GM20000 (cell line): ENCODE results near the gene PPEF2.

Experiments used
- DNase-seq: peaks from one replicate; pipeline ENCODE4 v3.0.0; 2012; ENCODE audit warnings: low spot score
- CTCF ChIP-seq: IDR thresholded peaks from 2 replicates; pipeline ENCODE4 v1.5.1; 2012; ENCODE audit warnings: mild to moderate bottlenecking, control low read depth; ENCODE audit errors: extremely low read depth, missing control alignments

PPEF2 gene

GRCh38 chr4:75848171-75848760 lies 54.0 kb downstream of the PPEF2 start:
- peak; percentile 68 for DNase-seq
- peak; percentile 13 for TF ChIP-seq CTCF

- TF ChIP-seq CTCF, result no peak
- no peak for DNase-seq
Measured at GRCh38 chr4:75845992-75846391, 56.3 kb downstream of the PPEF2 start.

- DNase-seq, result no peak
- TF ChIP-seq CTCF, result no peak
Measured at GRCh38 chr4:75844151-75844662, 58.0 kb downstream of the PPEF2 start.

- no peak for TF ChIP-seq CTCF
- no peak for DNase-seq
Measured at GRCh38 chr4:75843596-75843995, 58.7 kb downstream of the PPEF2 start.

- DNase-seq, result no peak
- no peak for TF ChIP-seq CTCF
Measured at GRCh38 chr4:75841641-75842520, 60.4 kb downstream of the PPEF2 start.

GRCh38 chr4:75834772-75835154 lies 67.5 kb downstream of the PPEF2 start:
- no peak for TF ChIP-seq CTCF

GRCh38 chr4:75834095-75834771 lies 68.0 kb downstream of the PPEF2 start:
- no peak for TF ChIP-seq CTCF
- no peak for DNase-seq

More at GRCh38 chr4:75834772-75835154, 67.5 kb downstream of the PPEF2 start:
- no peak for DNase-seq
